Subcutaneous adipose tissue (tissue), 4 donors: ENCODE measurements around the gene TMEM233. TPM values are rescaled to one million over a fixed set of nuclear protein-coding genes. Genes with fewer than 3 reads are reported as not detected.

Experiments used
- CTCF ChIP-seq: fragments of 450-650 bp; IDR thresholded peaks from one replicate; pipeline ENCODE4 v1.5.1; 2016; ENCODE audit warnings: low read depth, mild to moderate bottlenecking, control low read depth, antibody characterized with exemption, moderate library complexity
- total RNA-seq, 4 donors: library from RNA; depleted of rRNA; stranded (reverse); fragments of >200 nt; gene quantifications; one replicate each; pipeline ENCODE4 v1.1.0, GENCODE V29; 2016

Gene TMEM233
- total RNA-seq, 4 donors from 2014 or later = 0.17 to 0.82 (median 0.41) TPM

- TF ChIP-seq CTCF = no peak
These were observed 76.3 kb downstream of the TMEM233 start for GRCh38 chr12:119669744-119670472.

GRCh38 chr12:119671070-119671469 lies 77.5 kb downstream of the TMEM233 start:
- TF ChIP-seq CTCF = no peak

GRCh38 chr12:119672194-119672593 lies 78.6 kb downstream of the TMEM233 start:
- no peak for TF ChIP-seq CTCF

GRCh38 chr12:119673634-119674033 lies 80.1 kb downstream of the TMEM233 start:
- TF ChIP-seq CTCF = no peak

GRCh38 chr12:119674560-119674959 lies 81.0 kb downstream of the TMEM233 start:
- no peak for TF ChIP-seq CTCF

GRCh38 chr12:119676022-119676421 lies 82.4 kb downstream of the TMEM233 start:
- no peak for TF ChIP-seq CTCF

GRCh38 chr12:119676573-119676972 lies 83.0 kb downstream of the TMEM233 start:
- TF ChIP-seq CTCF = no peak
